ENCODE data around the gene CHCHD6.

GRCh38 chr3:126998320-126998719, 294.3 kb downstream of the CHCHD6 start:
- TF ChIP-seq POLR2A (IDR thresholded peaks at IDR 0.05; ENCODE audit: low read length): no peak
- TF ChIP-seq GATA1 (IDR thresholded peaks at IDR 0.05; ENCODE audit: low read depth, low read length): no peak

Data from erythroblast (primary cell).